GM19455 (cell line): ENCODE measurements around the gene MRPL1.
"Not testable (repeated sequence)": the region's sequence is repeated elsewhere in the genome, so short reads cannot be mapped to it uniquely, and the experiment has no call there.

Source experiments
- ATAC-seq: cut with Tn5 transposase; IDR thresholded peaks from one replicate; pipeline ENCODE4 v1.9.1; 2021; ENCODE audit not compliant: unreplicated experiment

MRPL1 gene

DNA sequence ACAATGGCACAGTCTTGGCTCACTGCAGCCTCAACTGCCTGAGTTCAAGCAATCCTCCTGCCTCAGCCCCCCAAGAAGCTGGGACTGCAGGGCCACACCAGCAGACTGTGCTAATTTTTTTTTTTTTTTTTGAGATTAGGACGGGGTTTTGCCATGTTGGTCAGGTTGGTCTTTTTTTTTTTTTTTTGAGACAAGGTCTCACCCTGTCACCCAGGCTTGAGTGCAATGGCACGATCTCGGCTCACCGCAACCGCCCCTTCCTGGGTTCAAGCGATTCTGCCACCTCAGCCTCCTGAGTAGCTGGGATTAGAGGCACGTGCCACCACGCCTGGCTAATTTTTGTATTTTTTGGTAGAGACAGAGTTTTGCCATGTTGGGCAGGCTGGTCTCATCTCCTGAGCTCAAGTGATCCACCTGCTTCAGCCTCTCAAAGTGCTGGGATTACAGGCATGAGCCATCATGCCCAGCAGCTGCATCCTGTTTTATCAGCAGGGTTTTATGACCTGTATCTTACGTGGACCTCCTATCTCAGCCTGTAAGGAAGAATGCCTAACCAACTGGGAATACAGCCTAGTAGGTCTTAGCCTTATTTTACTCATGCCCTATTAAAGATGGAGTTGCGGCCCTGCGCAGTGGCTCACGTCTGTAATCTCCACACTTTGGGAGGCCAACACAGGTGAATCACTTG is 13.2 kb upstream of the MRPL1 start:
- no peak for ATAC-seq

DNA sequence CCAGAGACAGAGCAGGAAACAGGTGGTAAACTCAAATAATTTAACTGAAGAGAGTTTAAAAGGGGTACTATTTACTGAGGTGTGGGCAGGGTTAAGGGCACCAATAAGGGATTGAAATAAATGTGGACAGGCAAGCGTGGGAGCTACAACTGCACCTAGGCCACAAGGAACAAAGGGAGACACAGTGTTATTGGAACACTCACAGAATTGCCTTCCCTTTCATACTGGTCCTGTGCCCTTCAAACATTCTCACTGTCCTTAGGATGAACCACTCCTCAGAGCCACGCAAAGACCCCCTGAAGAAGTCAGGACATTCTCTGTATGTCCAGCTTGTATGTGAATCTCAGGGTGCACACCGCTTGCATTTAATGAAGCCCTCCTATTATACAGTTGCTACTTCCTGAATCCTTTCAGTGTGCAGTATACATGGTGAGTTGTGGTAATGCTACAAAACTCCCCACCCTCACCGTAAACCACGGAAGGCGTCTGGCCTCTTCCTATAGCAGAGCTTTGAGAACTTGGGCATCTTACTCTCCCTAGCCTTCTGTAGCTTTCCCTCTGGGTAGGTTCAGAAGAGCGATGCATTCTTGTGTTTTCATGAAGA is 9.6 kb upstream of the MRPL1 start:
- ATAC-seq: no peak

DNA sequence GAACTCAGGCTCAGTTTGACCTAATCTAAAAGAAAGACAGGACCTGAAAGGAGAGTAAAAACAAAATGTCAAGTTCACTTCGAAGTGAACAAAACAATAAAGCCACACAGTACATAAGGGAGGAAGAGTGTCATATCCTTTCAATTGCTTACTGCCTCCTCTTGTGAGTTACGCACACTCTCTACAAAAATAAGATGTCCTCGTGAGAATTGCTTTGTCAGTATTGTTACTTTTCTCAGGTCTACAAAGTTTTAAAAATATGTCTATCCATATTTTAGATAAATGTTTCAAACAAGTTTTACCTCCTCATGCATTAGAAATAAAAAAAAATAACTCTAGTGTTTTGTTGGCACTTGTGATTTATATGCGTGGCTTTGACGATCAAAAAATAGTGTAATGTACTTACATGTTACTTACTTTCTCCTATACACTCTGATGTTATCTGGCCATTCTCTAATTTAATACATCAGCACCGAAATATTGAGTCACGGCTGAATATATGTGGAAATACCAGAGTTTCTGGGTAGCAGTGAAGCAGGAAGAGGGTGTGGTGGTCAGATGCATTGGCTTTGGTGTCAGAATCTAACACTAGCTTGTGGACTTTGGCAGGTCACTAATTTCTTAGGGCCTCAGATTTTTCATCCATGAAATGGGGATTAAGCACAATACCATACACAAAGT is 8.1 kb upstream of the MRPL1 start:
- ATAC-seq: no peak

GRCh38 chr4:77856152-77856551 is 6.5 kb upstream of the MRPL1 start:
- no peak for ATAC-seq

- no peak for ATAC-seq
These were observed 3.4 kb upstream of the MRPL1 start for GRCh38 chr4:77859256-77859655.

DNA sequence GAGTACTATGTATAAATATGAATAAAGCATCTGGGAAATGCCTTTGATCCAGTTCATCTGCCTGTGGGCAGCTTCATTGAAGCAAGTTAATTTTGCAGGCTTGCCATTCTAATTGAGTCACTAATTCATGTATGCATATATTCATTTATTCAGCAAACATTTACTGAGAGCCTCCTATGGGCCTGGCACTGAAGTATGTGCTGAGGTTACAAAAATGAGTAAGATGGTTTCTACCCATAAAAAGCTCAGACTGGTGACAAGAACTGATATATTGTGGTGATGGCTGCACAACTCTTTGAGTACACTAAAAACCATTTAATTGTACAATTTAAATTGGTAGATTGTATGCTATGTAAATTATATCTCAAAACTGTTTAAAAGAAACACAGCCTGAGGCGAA is 1.1 kb upstream of the MRPL1 start:
- ATAC-seq: no peak

DNA sequence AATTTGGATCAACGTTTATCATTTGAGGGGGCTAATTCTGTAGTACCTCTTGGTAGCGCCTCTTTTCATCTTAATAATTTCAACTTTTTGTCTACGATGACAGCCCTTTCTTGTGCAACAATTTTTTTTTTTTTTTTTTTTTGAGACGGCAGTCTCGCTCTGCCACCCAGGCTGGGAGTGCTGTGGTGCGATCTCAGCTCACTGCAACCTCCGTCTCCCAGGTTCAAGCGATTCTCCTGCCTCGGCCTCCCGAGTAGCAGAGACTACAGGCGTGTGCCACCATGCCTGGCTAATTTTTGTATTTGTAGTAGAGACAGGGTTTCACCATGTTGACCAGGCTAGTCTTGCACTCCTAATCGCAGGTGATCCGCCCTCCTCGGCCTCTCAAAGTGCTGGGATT is 711 bp downstream of the MRPL1 start:
- ATAC-seq: not testable (repeated sequence)

DNA sequence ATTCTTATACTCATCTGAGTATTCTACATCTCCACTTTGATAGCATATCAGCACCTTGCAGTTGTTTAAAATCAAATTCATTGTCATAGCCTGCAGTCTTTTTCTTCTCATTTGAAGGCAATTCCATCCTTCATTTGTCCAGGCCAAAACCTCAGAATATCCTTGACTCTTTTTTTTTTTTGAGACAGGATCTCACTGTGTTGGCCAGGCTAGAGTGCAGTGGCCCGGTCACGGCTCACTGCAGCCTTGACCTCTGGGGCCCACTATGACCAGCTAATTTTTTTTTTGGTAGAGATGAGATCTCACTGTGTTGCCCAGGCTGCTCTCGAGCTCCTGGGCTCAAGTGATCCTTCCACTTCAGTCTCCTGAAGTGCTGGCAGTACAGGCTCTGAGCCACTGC is 2.6 kb downstream of the MRPL1 start:
- no peak for ATAC-seq

GRCh38 chr4:77872723-77873445 is 10.3 kb downstream of the MRPL1 start:
- no peak for ATAC-seq

GRCh38 chr4:77877167-77877566 is 14.5 kb downstream of the MRPL1 start:
- ATAC-seq: no peak

- no peak for ATAC-seq
These were observed 15.3 kb downstream of the MRPL1 start for GRCh38 chr4:77877771-77878565.

GRCh38 chr4:77880784-77881183 is 18.2 kb downstream of the MRPL1 start:
- no peak for ATAC-seq

DNA sequence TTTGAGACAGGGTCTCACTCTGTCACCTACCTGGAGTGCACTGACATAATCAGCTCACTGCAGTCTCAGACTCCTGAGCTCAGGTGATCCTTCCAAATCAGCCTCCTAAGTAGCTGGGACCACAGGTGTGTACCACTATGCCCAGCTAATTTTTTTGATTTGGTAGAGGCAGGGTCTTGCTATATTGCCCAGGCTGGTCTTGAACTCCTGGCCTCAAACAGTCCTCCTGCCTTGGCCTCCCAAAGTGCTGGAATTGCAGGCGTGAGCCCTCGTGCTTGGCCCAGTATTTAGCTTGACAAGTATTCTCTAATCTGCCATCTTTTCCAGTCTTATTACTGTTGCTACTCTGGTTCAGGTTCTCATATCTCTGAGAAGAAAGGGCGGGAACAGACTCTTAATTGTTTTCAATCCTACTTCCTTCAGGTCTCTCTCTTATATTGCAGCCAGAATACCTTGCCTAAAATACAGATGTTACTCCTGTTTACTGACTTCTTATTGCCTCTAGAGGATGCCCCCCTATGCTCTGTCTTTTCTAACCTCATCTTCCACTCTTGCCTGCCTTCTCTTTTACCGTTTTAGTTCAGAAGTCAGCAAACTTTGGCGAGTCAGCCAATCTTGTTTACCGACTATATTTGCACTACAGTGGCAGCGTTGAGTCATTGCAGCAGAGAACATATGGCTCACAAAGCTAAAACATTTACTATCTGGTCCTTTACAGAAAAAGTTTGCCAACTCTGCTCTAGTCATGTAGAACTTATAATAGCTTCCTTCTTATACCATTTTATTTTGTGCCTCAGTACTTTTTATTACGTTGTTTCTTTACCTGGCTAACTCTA is 19.0 kb downstream of the MRPL1 start:
- no peak for ATAC-seq

GRCh38 chr4:77893451-77893850 is 30.8 kb downstream of the MRPL1 start:
- no peak for ATAC-seq

DNA sequence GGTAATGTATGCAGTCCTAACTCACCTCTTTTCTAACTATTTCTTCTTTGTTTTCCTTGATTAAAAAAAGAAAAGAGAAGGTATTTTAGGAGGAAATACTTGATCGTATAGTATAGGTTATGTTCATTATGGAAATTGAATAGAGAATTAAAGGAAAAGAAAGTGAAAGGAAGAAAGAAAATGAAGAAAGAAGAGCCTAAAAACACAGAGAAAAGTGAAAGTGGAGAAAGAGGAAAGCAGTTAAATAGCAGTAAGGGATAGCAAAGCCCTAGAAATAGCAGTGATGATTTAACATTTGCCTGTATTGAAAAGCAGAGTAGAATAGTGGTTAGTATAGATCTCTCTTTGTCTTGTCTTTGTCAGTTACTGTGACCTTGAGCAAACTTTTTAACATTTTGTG is 37.0 kb downstream of the MRPL1 start:
- ATAC-seq: no peak

GRCh38 chr4:77903186-77903585 is 40.6 kb downstream of the MRPL1 start:
- no peak for ATAC-seq

DNA sequence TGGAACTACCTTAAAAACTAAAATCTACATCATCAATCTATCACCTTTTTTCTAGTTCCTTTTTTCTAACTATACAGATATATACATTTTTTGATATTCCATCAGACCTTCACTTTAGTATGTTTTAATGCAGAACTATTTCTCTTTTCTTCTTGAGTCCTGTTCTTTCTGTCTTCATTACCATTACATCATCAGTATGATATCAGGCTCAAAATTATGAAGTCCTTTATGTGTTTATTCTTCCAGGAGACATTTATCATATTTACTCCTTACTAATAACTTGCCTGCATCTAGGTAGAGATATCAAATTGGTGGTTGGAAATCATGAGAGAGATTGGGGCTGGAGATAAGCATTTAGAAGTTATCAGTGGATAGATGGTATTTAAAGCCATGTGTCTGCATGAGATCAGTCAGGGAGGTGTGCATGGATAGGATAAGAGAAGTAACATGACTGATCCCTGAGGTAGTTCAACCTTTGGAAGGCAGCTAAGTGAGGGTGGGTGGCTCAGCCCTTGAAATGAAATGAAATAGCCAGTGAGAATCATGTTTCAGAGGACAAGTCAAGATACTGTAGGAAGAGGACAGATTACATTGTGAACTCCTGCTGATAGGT is 43.1 kb downstream of the MRPL1 start:
- no peak for ATAC-seq

DNA sequence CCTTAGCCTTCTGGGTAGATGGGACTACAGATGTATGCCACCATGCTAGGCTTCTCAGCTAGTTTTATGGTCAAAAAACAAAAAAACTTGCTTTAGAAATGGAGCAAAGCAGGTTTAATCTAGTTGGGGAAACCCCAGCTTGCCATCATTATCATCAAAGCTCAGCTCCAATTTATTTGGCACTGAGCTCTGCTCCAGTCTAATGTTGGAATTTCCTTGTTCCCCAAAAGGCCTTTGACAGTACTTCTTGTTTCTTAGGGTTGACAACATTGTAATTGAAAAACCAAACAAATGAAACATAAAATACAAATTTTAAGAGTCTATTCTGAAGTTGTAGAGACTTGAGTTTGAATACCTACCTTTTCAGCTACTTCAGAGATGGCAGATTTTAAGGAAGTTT is 48.0 kb downstream of the MRPL1 start:
- no peak for ATAC-seq

DNA sequence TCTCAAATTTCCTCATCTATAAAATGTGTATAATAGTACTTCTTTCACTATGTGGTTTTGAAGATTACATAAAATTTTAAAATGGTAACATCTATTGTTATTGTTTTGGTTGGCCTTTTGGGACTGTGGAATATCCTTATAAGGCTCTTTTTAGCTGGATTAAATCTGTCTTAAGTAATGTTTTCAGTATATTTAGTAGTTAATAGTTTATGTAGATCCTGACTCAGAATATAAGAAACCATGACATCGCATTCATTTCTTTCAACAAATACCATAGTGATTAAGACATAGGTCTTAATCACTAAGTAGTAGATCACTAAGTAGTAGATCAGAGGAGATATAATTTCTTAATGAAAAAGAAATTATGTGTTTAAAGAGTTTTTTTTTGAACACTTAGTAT is 48.5 kb downstream of the MRPL1 start:
- ATAC-seq: no peak
